SKM-1 treated with dmso at 0.1 percent for 144 hours (cell line): Measurements from ENCODE around the gene ABCC11.

ENCODE experiments used
- DNase-seq: peaks from one replicate; lab custom pipeline; 2025; ENCODE audit not compliant: unreplicated experiment; lab: John Stamatoyannopoulos, UW

The ABCC11 gene

GRCh38 chr16:48133455-48134211, 113.7 kb downstream of the ABCC11 start:
- no peak for DNase-seq

- DNase-seq: no peak
Observed at GRCh38 chr16:48132696-48133095, 114.6 kb downstream of the ABCC11 start.

GRCh38 chr16:48131201-48131935, 116.0 kb downstream of the ABCC11 start:
- no peak for DNase-seq

GRCh38 chr16:48129926-48130325, 117.4 kb downstream of the ABCC11 start:
- DNase-seq: no peak

GRCh38 chr16:48128769-48129168, 118.6 kb downstream of the ABCC11 start:
- DNase-seq: no peak

GRCh38 chr16:48126801-48127644, 120.3 kb downstream of the ABCC11 start:
- no peak for DNase-seq

- DNase-seq: no peak
Observed at GRCh38 chr16:48125888-48126287, 121.5 kb downstream of the ABCC11 start.

GRCh38 chr16:48124266-48124665, 123.1 kb downstream of the ABCC11 start:
- no peak for DNase-seq

GRCh38 chr16:48123104-48123788, 124.1 kb downstream of the ABCC11 start:
- DNase-seq: no peak

GRCh38 chr16:48121276-48121675, 126.1 kb downstream of the ABCC11 start:
- no peak for DNase-seq

- DNase-seq: no peak
Observed at GRCh38 chr16:48118841-48119240, 128.5 kb downstream of the ABCC11 start.

- DNase-seq: peak; percentile 53
Observed at GRCh38 chr16:48117217-48118105, 129.9 kb downstream of the ABCC11 start.
